Activated B cell treated with CpG ODN at 0.5 μM for 24 hours (primary cell): ENCODE data around the gene FAM3B. TPM values are rescaled to one million over a fixed set of nuclear protein-coding genes. Genes with fewer than 3 reads are reported as not detected.

ENCODE experiments used
- ATAC-seq: fragments of 200-7000 bp; cut with Tn5 transposase; one replicate; pipeline ENCODE4 v1.10.0; 2021; ENCODE audit warnings: low read depth, mild to moderate bottlenecking, moderate library complexity
- CTCF ChIA-PET: fragments of 350-600 bp; sonication (Branson Sonifier 250); formaldehyde crosslinking; loops from one replicate; lab custom pipeline; 2021; ENCODE audit warnings: antibody characterized with exemption; lab: Charles Lee
- POLR2A ChIA-PET: fragments of 350-600 bp; sonication (Branson Sonifier 250); formaldehyde crosslinking; loops from one replicate; lab custom pipeline; 2021; ENCODE audit warnings: antibody characterized with exemption; lab: Charles Lee
- DNase-seq: peaks from one replicate; pipeline ENCODE4 v3.0.0; 2022
- H3K27ac Mint-ChIP-seq: one replicate; pipeline ENCODE4 v1.8.0; 2020; ENCODE audit warnings: mixed read lengths
- H3K27me3 Mint-ChIP-seq: one replicate; pipeline ENCODE4 v1.8.0; 2021; ENCODE audit warnings: mixed read lengths
- H3K36me3 Mint-ChIP-seq: one replicate; pipeline ENCODE4 v1.8.0; 2021; ENCODE audit warnings: low read depth, mixed read lengths
- H3K4me1 Mint-ChIP-seq: one replicate; pipeline ENCODE4 v1.8.0; 2021; ENCODE audit warnings: mixed read lengths
- H3K4me3 Mint-ChIP-seq: one replicate; pipeline ENCODE4 v1.8.0; 2020; ENCODE audit warnings: mild to moderate bottlenecking, mixed read lengths
- H3K9me3 Mint-ChIP-seq: one replicate; pipeline ENCODE4 v1.8.0; 2020; ENCODE audit warnings: mixed read lengths
- intact Hi-C: fragments of 100-400 bp; cut with micrococcal nuclease; formaldehyde crosslinking; loops from one replicate; pipeline ENCODE4 v1.15.1; 2024
- total RNA-seq: library from RNA; stranded (reverse); gene quantifications from 2 replicates; pipeline ENCODE4 v1.2.3, GENCODE V29; 2022
- TF ChIP-seq, protein P1 (sequence below): fragments of 200-600 bp; IDR thresholded peaks from one replicate; pipeline ENCODE4 v1.8.0; 2022; ENCODE audit warnings: antibody characterized with exemption, mild to moderate bottlenecking

FAM3B gene
- total RNA-seq, 1 donor from 2014 or later, result not detected

DNA sequence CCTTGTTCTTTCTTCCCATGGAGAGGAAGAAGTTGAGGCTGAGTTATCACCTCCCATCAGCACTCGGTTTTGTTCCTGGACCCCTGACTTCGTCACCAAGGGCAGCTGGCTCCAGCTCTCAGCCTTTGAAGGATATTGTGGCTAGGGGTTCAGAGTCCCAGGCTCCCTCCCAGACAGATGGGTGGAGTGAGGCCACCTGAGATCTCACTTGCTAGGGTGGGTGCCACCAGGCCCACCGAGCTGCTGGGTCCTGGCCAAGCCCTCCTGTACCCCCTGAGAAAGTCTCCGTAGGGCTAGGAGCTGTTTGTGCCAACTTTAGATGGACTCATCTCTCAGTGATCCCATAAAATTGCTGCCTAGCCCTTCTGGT, 52.1 kb downstream of the FAM3B start:
- ChIA-PET POLR2A (interaction anchor here (1.2 to 3.6 kb wide), 8 partner anchors 56 to 509 kb away, joined by 3 to 37 read pairs (median 8); partner anchors contain the start of gene MX1), CTCF (interaction anchor here (1.2 to 6.6 kb wide), 4 partner anchors 51 to 92 kb away, joined by 3 to 45 read pairs (median 7); no protein-coding TSS in a partner anchor)
- DNase-seq, result no peak
- no peak for ATAC-seq
- intact Hi-C loops, result loop anchor here (1.0 to 10.0 kb wide), 10 partner anchors 7 to 696 kb away; partner anchors contain the start of genes BACE2 and MX1
- H3K9me3 Mint-ChIP-seq, result no peaks in the 10 kb centered on the region
- peak overlapping the region; percentile 85 for H3K27ac Mint-ChIP-seq
- peak overlapping the region; percentile 71 for H3K4me3 Mint-ChIP-seq
- H3K36me3 Mint-ChIP-seq, result peaks cover 18% of the 10 kb centered on the region
- H3K27me3 Mint-ChIP-seq, result no peaks in the 10 kb centered on the region
- H3K4me1 Mint-ChIP-seq, result peaks cover 77% of the 10 kb centered on the region
- TF ChIP-seq, protein P1, sequence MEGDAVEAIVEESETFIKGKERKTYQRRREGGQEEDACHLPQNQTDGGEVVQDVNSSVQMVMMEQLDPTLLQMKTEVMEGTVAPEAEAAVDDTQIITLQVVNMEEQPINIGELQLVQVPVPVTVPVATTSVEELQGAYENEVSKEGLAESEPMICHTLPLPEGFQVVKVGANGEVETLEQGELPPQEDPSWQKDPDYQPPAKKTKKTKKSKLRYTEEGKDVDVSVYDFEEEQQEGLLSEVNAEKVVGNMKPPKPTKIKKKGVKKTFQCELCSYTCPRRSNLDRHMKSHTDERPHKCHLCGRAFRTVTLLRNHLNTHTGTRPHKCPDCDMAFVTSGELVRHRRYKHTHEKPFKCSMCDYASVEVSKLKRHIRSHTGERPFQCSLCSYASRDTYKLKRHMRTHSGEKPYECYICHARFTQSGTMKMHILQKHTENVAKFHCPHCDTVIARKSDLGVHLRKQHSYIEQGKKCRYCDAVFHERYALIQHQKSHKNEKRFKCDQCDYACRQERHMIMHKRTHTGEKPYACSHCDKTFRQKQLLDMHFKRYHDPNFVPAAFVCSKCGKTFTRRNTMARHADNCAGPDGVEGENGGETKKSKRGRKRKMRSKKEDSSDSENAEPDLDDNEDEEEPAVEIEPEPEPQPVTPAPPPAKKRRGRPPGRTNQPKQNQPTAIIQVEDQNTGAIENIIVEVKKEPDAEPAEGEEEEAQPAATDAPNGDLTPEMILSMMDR, result no peak

DNA sequence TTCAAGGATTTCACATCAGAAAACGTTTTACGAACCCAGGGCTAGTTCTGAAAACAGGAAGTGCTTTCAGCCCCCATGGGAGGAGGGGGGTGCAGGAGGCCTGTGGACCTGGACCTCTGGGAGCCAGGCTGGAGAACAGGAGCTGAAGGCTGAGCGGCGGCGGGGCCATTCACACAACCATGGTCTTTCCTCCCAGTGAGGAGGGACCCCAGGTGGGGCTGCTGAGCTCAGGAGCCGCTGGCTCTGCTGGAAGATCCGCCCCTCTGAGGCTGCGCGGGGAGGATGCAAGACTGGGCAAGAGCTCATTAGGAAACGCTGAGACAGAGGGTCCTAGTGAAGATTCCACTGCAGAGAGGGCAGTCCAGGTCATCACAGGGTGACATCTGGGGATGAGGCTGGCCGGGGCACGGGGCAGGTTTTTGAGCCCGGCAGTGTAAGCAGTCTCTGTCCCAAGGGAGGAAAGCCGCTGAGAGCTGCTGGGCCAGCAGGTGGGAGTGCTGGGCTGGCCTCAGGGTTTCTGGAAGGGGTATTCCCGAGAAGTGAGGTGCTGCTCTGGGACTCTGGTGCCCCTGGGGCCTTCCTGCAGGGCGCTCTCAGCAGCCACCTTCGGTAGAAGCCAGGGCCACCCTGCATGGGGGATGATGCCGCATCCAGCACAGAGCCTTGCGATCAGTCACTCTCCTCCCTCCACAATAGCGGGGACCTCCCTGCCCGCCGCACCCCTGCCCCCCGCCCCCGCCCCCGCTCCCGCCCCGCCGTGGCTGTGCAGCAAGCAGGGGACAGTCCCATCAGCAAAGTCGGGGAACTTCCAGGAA, 52.7 kb downstream of the FAM3B start:
- TF ChIP-seq, protein P1, result no peak
- peaks cover 72% of the 10 kb centered on the region for H3K4me1 Mint-ChIP-seq
- intact Hi-C loops, result loop anchor here (1.0 to 10.0 kb wide), 9 partner anchors 8 to 695 kb away; partner anchors contain the start of genes BACE2 and MX1
- ChIA-PET CTCF (interaction anchor here (1.2 to 6.6 kb wide), 4 partner anchors 52 to 91 kb away, joined by 3 to 45 read pairs (median 7); no protein-coding TSS in a partner anchor), POLR2A (interaction anchor here (1.2 to 3.6 kb wide), 7 partner anchors 8 to 202 kb away, joined by 4 to 37 read pairs (median 9); partner anchors contain the start of genes MX1 and MX2)
- peak overlapping the region; percentile 71 for H3K4me3 Mint-ChIP-seq
- DNase-seq (peak; percentile 51), ATAC-seq (peak; percentile 47)
- peaks cover 18% of the 10 kb centered on the region for H3K36me3 Mint-ChIP-seq
- H3K27me3 Mint-ChIP-seq, result no peaks in the 10 kb centered on the region
- H3K9me3 Mint-ChIP-seq, result no peaks in the 10 kb centered on the region
- H3K27ac Mint-ChIP-seq, result peak overlapping the region; percentile 85

DNA sequence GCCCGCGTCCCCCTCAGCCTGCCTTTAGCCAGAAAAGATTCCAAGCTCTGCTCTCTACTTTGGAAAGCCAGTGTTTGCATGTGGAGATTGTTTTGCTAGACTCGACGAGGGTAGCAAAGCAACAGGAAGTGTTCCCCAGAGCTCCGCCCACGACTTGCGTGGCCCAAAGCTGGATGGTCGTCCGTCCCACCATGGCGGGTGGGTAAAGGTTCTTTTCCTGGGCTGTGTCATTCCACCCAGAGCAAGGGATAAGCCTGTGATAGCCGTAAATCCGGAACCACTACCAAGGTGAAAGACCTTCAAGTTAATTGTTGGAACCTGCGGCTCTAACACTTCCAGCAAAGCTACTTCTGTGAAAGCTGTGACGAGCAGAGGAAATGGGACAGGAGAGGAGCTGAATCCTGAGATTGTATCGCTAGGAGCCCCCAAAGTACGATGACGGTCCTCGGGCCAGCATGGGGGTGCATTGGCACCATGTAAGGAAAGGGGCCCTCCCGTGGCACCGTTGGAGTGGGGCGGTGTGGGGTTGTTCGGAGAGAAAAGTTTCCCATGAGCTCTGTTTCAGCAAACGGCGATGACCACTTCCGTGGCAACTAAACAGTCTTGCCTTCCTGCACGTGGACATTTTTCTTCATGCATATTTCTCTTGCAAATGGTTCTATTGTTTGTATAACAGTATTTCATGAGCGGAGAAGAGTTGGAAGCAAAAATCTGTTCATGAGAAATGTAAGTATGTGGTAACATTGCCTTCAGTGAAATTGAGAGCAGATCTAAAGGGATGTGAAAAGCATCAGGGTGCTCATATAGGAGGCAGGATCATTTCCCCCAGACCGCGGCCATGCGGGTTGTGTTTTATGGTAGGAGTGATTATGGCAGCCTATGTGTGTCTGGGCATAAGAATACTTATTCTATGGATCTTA, 53.6 kb downstream of the FAM3B start:
- H3K27ac Mint-ChIP-seq, result peak overlapping the region; percentile 85

DNA sequence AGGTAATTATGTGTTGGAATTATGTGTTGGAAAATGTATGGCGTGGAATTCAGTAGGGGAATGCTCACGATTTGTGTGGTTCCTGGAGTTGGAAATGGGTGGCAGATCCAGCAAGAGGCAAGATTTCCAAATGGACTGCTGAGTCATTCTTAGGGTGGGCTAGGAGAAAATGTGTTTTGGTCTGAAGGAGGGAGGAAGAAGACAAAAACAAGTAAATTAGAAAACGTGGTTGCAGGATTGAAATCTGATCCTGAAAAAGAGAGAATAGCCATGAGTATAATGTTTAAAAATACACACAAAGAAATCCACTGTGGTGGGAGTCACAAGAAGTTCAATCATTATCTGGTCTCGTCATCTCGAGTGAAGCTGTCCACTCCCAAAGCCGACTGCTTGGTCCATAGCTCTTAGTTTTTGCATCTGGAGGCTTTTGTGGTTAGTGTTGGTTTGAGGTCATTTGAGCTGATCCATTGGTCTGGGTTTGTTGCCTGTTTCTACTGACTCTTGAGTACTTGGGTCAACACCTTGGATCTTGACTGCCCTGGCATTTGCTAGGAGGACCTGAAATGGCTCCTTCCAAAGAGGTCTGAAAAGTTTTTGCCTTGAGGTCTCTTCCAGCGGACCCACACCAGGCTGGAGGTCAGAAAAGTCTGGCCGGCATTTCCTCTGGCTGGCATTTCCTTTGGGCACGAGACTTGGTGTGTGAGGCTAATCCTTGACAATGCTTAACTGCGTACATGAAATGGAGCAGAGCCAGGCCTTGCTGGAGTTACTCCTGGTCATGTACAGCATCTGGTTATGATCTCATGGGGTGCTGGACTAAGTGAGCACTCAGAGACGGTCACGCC, 54.5 kb downstream of the FAM3B start:
- no peak for DNase-seq
- ATAC-seq, result no peak
- ChIA-PET POLR2A (interaction anchor here (1.1 to 3.6 kb wide), 3 partner anchors 9 to 55 kb away, joined by 3 to 37 read pairs (median 4); partner anchors contain the start of genes MX1 and MX2), CTCF (interaction anchor here (6.6 kb wide), 1 partner anchor 88 kb away, joined by 45 read pairs; no protein-coding TSS in a partner anchor)
- H3K27me3 Mint-ChIP-seq, result no peaks in the 10 kb centered on the region
- intact Hi-C loops, result no loop called here
- H3K36me3 Mint-ChIP-seq, result peaks cover 9% of the 10 kb centered on the region
- no peaks in the 10 kb centered on the region for H3K9me3 Mint-ChIP-seq
- H3K27ac Mint-ChIP-seq, result peak overlapping the region; percentile 85
- H3K4me1 Mint-ChIP-seq, result peaks cover 61% of the 10 kb centered on the region
- TF ChIP-seq, protein P1, result no peak
- peak overlapping the region; percentile 71 for H3K4me3 Mint-ChIP-seq

More for the DNA sequence above, 53.6 kb downstream of the FAM3B start:
- POLR2A ChIA-PET, result interaction anchor here (0.7 to 3.6 kb wide), 7 partner anchors 9 to 639 kb away, joined by 3 to 37 read pairs (median 6); partner anchors contain the start of genes MX1 and MX2
- peaks cover 69% of the 10 kb centered on the region for H3K4me1 Mint-ChIP-seq
- intact Hi-C loops, result loop anchor here (1.0 to 10.0 kb wide), 9 partner anchors 9 to 695 kb away; partner anchors contain the start of genes BACE2 and MX1
- no peaks in the 10 kb centered on the region for H3K9me3 Mint-ChIP-seq
- peaks cover 17% of the 10 kb centered on the region for H3K36me3 Mint-ChIP-seq
- peak overlapping the region; percentile 71 for H3K4me3 Mint-ChIP-seq
- CTCF ChIA-PET, result interaction anchor here (1.2 to 6.6 kb wide), 3 partner anchors 52 to 90 kb away, joined by 3 to 45 read pairs (median 5); no protein-coding TSS in a partner anchor
- no peaks in the 10 kb centered on the region for H3K27me3 Mint-ChIP-seq
- TF ChIP-seq, protein P1, result no peak
- DNase-seq (peak; percentile 25), ATAC-seq (peak; percentile 9)
